HepG2 (cell line): ENCODE data around the gene NFKB2. TPM values are rescaled to one million over a fixed set of nuclear protein-coding genes. Genes with fewer than 3 reads are reported as not detected.

Experiments used
- BCL6 ChIP-seq: IDR thresholded peaks from 2 replicates; pipeline ENCODE4 v1.6.1; 2016; ENCODE audit warnings: missing genetic modification reagents, missing compliant biosample characterization
- ELF1 ChIP-seq: sonication (generic); formaldehyde crosslinking; IDR thresholded peaks from 2 replicates; pipeline ENCODE4 v1.4.0; 2020; ENCODE audit warnings: missing genetic modification reagents
- FOXC1 ChIP-seq: sonication (generic); formaldehyde crosslinking; IDR thresholded peaks from 2 replicates; pipeline ENCODE4 v1.8.0; 2022; ENCODE audit warnings: mild to moderate bottlenecking, missing genetic modification reagents, borderline replicate concordance
- HDAC1 ChIP-seq: sonication (generic); formaldehyde crosslinking; IDR thresholded peaks from 2 replicates; pipeline ENCODE4 v1.5.1; 2020; ENCODE audit warnings: mild to moderate bottlenecking, missing genetic modification reagents
- KLF6 ChIP-seq: IDR thresholded peaks from 2 replicates; pipeline ENCODE4 v1.8.0; 2016; ENCODE audit warnings: missing biosample characterization, missing genetic modification reagents
- MTERF4 ChIP-seq: sonication (generic); formaldehyde crosslinking; IDR thresholded peaks from 2 replicates; pipeline ENCODE4 v1.8.0; 2023; ENCODE audit warnings: mild to moderate bottlenecking, missing genetic modification reagents
- MYPOP ChIP-seq: sonication (generic); formaldehyde crosslinking; IDR thresholded peaks from 2 replicates; pipeline ENCODE4 v1.8.1; 2023; ENCODE audit warnings: mild to moderate bottlenecking, moderate library complexity, missing genetic modification reagents
- NFIB ChIP-seq: sonication (generic); formaldehyde crosslinking; IDR thresholded peaks from 2 replicates; pipeline ENCODE4 v1.9.0; 2021; ENCODE audit warnings: missing genetic modification reagents, mild to moderate bottlenecking, borderline replicate concordance
- RAD51 ChIP-seq: fragments of 450-650 bp; IDR thresholded peaks from 2 replicates; pipeline ENCODE4 v1.6.1; 2016; ENCODE audit warnings: borderline replicate concordance
- RBFOX2 ChIP-seq: fragments of 200-400 bp; formaldehyde crosslinking; IDR thresholded peaks from 2 replicates; pipeline ENCODE4 v1.6.1; 2017; ENCODE audit warnings: low read depth, mild to moderate bottlenecking, low read length
- SIN3B ChIP-seq: fragments of 150-350 bp; IDR thresholded peaks from 2 replicates; pipeline ENCODE4 v1.6.1; 2014; ENCODE audit warnings: low read length
- SMC3 ChIP-seq: IDR thresholded peaks from 2 replicates; pipeline ENCODE4 v1.6.1; 2011; ENCODE audit warnings: low read length, improper control_type of control experiment
- SP140L ChIP-seq: sonication (generic); formaldehyde crosslinking; IDR thresholded peaks from 2 replicates; pipeline ENCODE4 v1.4.0; 2020; ENCODE audit warnings: missing genetic modification reagents, borderline replicate concordance
- TAF15 ChIP-seq: fragments of 200-400 bp; formaldehyde crosslinking; IDR thresholded peaks from one replicate; pipeline ENCODE4 v1.6.1; 2018; ENCODE audit warnings: mild to moderate bottlenecking, low read depth, low read length; ENCODE audit not compliant: poor library complexity, severe bottlenecking
- YEATS4 ChIP-seq: sonication (generic); formaldehyde crosslinking; IDR thresholded peaks from 2 replicates; pipeline ENCODE4 v1.4.0; 2020; ENCODE audit warnings: missing genetic modification reagents, borderline replicate concordance
- ZBTB44 ChIP-seq: sonication (generic); formaldehyde crosslinking; IDR thresholded peaks from 2 replicates; pipeline ENCODE4 v1.4.0; 2020; ENCODE audit warnings: missing genetic modification reagents
- ZNF12 ChIP-seq: sonication (generic); formaldehyde crosslinking; IDR thresholded peaks from 2 replicates; pipeline ENCODE4 v1.5.0; 2020; ENCODE audit warnings: missing genetic modification reagents
- ZNF124 ChIP-seq: sonication (generic); formaldehyde crosslinking; IDR thresholded peaks from 2 replicates; pipeline ENCODE4 v1.4.0; 2020; ENCODE audit warnings: missing genetic modification reagents
- ZNF224 ChIP-seq: sonication (generic); formaldehyde crosslinking; IDR thresholded peaks from 2 replicates; pipeline ENCODE4 v1.5.0; 2020; ENCODE audit warnings: mild to moderate bottlenecking, missing genetic modification reagents
- ZNF235 ChIP-seq: sonication (generic); formaldehyde crosslinking; IDR thresholded peaks from 2 replicates; pipeline ENCODE4 v1.8.1; 2023; ENCODE audit warnings: mild to moderate bottlenecking, missing genetic modification reagents, borderline replicate concordance
- ZNF280B ChIP-seq: sonication (generic); formaldehyde crosslinking; IDR thresholded peaks from 2 replicates; pipeline ENCODE4 v1.5.0; 2020; ENCODE audit warnings: missing genetic modification reagents, mild to moderate bottlenecking, borderline replicate concordance
- ZNF678 ChIP-seq: sonication (generic); formaldehyde crosslinking; IDR thresholded peaks from 2 replicates; pipeline ENCODE4 v1.4.0; 2020; ENCODE audit warnings: mild to moderate bottlenecking, missing genetic modification reagents
- ZNF792 ChIP-seq: IDR thresholded peaks from 2 replicates; pipeline ENCODE4 v1.6.1; 2016
- ZSCAN21 ChIP-seq: sonication (generic); formaldehyde crosslinking; IDR thresholded peaks from 2 replicates; pipeline ENCODE4 v1.8.0; 2022; ENCODE audit warnings: mild to moderate bottlenecking, missing genetic modification reagents, moderate library complexity, borderline replicate concordance
- polyA plus RNA-seq, 8 experiments: library from polyadenylated mRNA; depleted of rRNA in 3 of 8; stranded (reverse) in 7 of 8; unstranded in 1 of 8; fragments of >200 nt; fragmentation: Illumina TruSeq in 4 of 8; extraction: Trizol in 4 of 8; gene quantifications; 2 replicates each; pipeline versions ENCODE4 v1.2.1 to v1.2.3, GENCODE V29; 2011 to 2016; ENCODE audit warnings: low read depth in 4 of 8, missing spikeins in 1 of 8, mixed read lengths in 1 of 8; ENCODE audit not compliant: insufficient read depth in 1 of 8
- total RNA-seq, 5 experiments: library from RNA; depleted of rRNA; stranded (reverse); fragments of >200 nt; fragmentation: Illumina TruSeq; extraction: Trizol; gene quantifications; 2 replicates each; pipeline ENCODE4 v1.2.3, GENCODE V29; 2016; ENCODE audit warnings: low read depth in 1 of 5

The NFKB2 gene
- total and polyA plus RNA-seq, 2 of the 13 experiments (the other 11 are each of a cell fraction or from before 2014, with no cell fraction given): 7.7 to 12.5 TPM

GRCh38 chr10:102421757-102422512 is 26.4 kb downstream of the NFKB2 start (continued):
- peak; percentile 53; the same call in 1 of the 2 replicates for TF ChIP-seq MYPOP (CRISPR knock-in tag)
- peak; percentile 74; the same call in 1 of the 2 replicates for TF ChIP-seq YEATS4
- TF ChIP-seq NFIB (CRISPR knock-in tag): peak; percentile 64; the same call in 1 of the 2 replicates
- TF ChIP-seq TAF15: no peak
- TF ChIP-seq ZBTB44 (CRISPR knock-in tag): no peak
- no peak for TF ChIP-seq SP140L (CRISPR knock-in tag)
- no peak for TF ChIP-seq KLF6 (CRISPR knock-in tag)
- no peak for TF ChIP-seq ZNF224 (CRISPR knock-in tag)
- TF ChIP-seq FOXC1: no peak
- TF ChIP-seq SMC3: no peak
- TF ChIP-seq RAD51: no peak
- TF ChIP-seq ZNF280B (CRISPR knock-in tag): no peak; the same call in 1 of the 2 replicates
- no peak for TF ChIP-seq ZNF792
- no peak for TF ChIP-seq ZNF12
- TF ChIP-seq MTERF4 (CRISPR knock-in tag): no peak
- TF ChIP-seq ZSCAN21 (CRISPR knock-in tag): no peak
- no peak for TF ChIP-seq BCL6 (CRISPR knock-in tag)
- no peak for TF ChIP-seq ELF1
- no peak; the same call in 1 of the 2 replicates for TF ChIP-seq HDAC1 (CRISPR knock-in tag)
- no peak for TF ChIP-seq ZNF124 (CRISPR knock-in tag)
- no peak for TF ChIP-seq SIN3B
- no peak; the same call in 1 of the 2 replicates for TF ChIP-seq ZNF235
- no peak for TF ChIP-seq ZNF678 (CRISPR knock-in tag)
- peak; percentile 76 for TF ChIP-seq RBFOX2
